ENCODE results near the gene SECISBP2. TPM values are rescaled to one million over a fixed set of nuclear protein-coding genes. Genes with fewer than 3 reads are reported as not detected.

The SECISBP2 gene
- total and polyA plus RNA-seq, 2 experiments from 2014 or later: 77.7 to 86.8 TPM

DNA sequence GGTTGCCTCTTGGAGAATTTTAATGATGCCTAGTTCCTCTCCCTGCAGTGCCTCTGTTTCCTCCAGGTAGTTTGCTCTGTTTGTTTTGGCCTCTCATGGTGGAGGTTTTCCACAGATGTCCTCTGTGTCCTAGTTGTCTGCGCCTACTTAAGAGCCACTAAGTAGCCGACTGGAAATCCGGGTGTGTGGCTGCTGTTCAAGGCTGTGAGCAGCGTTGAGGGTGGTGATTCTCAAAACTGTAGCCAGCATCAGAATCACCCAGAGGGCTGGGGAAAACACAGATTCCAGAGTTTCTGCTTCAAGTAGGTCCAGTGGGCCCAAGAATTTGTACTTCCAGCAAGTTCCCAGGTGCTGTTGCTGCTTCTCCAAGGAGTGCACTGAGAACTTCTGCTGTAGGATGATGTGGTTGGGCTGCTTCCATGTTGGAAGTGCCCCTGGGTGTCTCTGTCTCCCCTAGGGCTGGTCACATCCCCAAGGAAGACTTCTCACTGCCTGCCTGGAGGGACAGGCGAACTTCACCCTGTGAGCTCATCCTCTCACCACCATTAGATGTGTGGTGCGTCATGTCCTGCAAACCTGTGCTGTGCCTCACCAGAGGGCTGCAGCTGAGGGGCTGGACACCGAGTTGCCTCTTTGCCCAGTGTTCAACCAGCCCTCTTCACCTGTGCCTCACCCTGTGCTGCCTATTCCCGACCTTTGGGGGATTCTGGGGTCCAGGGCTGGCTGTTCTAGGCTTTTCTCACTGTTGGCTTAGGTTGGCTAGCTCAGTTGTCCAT, 34.8 kb downstream of the SECISBP2 start:
- H3K27ac Mint-ChIP-seq: no peak overlapping the region
- no peak for ATAC-seq
- H3K27me3 ChIP-seq (ENCODE audit: insufficient read depth): no peaks in the 10 kb centered on the region

More for the DNA sequence above, 34.8 kb downstream of the SECISBP2 start:
- Histone ChIP-seq H3K79me2 (replicated peaks; ENCODE audit: insufficient read depth) (peaks cover 3% of the 10 kb centered on the region; the same call in 1 of the 2 replicates), H3K4me2 (no peak overlapping the region), H2AFZ (no peak overlapping the region), H4K20me1 (replicated peaks; ENCODE audit: insufficient read depth) (peaks cover 16% of the 10 kb centered on the region), H3K9me2 (ENCODE audit: insufficient read depth) (no peaks in the 10 kb centered on the region), H3F3A (replicated peaks; ENCODE audit: low read depth) (no peaks in the 10 kb centered on the region), H3K36me3 (ENCODE audit: insufficient read depth) (peaks cover 52% of the 10 kb centered on the region), H3K4me1 (ENCODE audit: insufficient read depth) (no peaks in the 10 kb centered on the region), H3K27ac (ENCODE audit: low read depth) (no peak overlapping the region), H3K4me3 (no peak overlapping the region)
- Mint-ChIP-seq H3K27me3 (ENCODE audit: insufficient read depth, low read depth, poor library complexity) (no peaks in the 10 kb centered on the region), H3K9me3 (no peaks in the 10 kb centered on the region), H3K4me3 (no peak overlapping the region), H3K4me1 (no peaks in the 10 kb centered on the region), H3K36me3 (ENCODE audit: low read depth) (peaks cover 97% of the 10 kb centered on the region)
- DNase-seq (ENCODE audit: low spot score): no peak
- no peak for TF ChIP-seq ZNF114 (CRISPR knock-in tag; IDR thresholded peaks at IDR 0.05)
- no peak for TF ChIP-seq ZNF331 (CRISPR knock-in tag; IDR thresholded peaks at IDR 0.05; ENCODE audit: low read depth)
- TF ChIP-seq, protein P1, sequence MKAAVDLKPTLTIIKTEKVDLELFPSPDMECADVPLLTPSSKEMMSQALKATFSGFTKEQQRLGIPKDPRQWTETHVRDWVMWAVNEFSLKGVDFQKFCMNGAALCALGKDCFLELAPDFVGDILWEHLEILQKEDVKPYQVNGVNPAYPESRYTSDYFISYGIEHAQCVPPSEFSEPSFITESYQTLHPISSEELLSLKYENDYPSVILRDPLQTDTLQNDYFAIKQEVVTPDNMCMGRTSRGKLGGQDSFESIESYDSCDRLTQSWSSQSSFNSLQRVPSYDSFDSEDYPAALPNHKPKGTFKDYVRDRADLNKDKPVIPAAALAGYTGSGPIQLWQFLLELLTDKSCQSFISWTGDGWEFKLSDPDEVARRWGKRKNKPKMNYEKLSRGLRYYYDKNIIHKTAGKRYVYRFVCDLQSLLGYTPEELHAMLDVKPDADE (IDR thresholded peaks at IDR 0.05): no peak
- no peak for TF ChIP-seq POLR2AphosphoS5 (IDR thresholded peaks at IDR 0.05; ENCODE audit: low read depth)
- no peak for TF ChIP-seq EZH2 (IDR thresholded peaks at IDR 0.05; ENCODE audit: low read depth, unreplicated experiment)
- no peak for TF ChIP-seq STAT1 (IDR thresholded peaks at IDR 0.05; ENCODE audit: unreplicated experiment)
- no peak for TF ChIP-seq EZH2phosphoT487 (IDR thresholded peaks at IDR 0.05; ENCODE audit: unreplicated experiment)
- TF ChIP-seq JUNB (IDR thresholded peaks at IDR 0.05; ENCODE audit: unreplicated experiment): no peak
- TF ChIP-seq NANOG (IDR thresholded peaks at IDR 0.05; ENCODE audit: borderline replicate concordance): no peak
- TF ChIP-seq, protein P2, sequence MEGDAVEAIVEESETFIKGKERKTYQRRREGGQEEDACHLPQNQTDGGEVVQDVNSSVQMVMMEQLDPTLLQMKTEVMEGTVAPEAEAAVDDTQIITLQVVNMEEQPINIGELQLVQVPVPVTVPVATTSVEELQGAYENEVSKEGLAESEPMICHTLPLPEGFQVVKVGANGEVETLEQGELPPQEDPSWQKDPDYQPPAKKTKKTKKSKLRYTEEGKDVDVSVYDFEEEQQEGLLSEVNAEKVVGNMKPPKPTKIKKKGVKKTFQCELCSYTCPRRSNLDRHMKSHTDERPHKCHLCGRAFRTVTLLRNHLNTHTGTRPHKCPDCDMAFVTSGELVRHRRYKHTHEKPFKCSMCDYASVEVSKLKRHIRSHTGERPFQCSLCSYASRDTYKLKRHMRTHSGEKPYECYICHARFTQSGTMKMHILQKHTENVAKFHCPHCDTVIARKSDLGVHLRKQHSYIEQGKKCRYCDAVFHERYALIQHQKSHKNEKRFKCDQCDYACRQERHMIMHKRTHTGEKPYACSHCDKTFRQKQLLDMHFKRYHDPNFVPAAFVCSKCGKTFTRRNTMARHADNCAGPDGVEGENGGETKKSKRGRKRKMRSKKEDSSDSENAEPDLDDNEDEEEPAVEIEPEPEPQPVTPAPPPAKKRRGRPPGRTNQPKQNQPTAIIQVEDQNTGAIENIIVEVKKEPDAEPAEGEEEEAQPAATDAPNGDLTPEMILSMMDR (conservative IDR thresholded peaks at IDR 0.05; ENCODE audit: low read depth in 2 of 2): no peak
- TF ChIP-seq, protein P3, sequence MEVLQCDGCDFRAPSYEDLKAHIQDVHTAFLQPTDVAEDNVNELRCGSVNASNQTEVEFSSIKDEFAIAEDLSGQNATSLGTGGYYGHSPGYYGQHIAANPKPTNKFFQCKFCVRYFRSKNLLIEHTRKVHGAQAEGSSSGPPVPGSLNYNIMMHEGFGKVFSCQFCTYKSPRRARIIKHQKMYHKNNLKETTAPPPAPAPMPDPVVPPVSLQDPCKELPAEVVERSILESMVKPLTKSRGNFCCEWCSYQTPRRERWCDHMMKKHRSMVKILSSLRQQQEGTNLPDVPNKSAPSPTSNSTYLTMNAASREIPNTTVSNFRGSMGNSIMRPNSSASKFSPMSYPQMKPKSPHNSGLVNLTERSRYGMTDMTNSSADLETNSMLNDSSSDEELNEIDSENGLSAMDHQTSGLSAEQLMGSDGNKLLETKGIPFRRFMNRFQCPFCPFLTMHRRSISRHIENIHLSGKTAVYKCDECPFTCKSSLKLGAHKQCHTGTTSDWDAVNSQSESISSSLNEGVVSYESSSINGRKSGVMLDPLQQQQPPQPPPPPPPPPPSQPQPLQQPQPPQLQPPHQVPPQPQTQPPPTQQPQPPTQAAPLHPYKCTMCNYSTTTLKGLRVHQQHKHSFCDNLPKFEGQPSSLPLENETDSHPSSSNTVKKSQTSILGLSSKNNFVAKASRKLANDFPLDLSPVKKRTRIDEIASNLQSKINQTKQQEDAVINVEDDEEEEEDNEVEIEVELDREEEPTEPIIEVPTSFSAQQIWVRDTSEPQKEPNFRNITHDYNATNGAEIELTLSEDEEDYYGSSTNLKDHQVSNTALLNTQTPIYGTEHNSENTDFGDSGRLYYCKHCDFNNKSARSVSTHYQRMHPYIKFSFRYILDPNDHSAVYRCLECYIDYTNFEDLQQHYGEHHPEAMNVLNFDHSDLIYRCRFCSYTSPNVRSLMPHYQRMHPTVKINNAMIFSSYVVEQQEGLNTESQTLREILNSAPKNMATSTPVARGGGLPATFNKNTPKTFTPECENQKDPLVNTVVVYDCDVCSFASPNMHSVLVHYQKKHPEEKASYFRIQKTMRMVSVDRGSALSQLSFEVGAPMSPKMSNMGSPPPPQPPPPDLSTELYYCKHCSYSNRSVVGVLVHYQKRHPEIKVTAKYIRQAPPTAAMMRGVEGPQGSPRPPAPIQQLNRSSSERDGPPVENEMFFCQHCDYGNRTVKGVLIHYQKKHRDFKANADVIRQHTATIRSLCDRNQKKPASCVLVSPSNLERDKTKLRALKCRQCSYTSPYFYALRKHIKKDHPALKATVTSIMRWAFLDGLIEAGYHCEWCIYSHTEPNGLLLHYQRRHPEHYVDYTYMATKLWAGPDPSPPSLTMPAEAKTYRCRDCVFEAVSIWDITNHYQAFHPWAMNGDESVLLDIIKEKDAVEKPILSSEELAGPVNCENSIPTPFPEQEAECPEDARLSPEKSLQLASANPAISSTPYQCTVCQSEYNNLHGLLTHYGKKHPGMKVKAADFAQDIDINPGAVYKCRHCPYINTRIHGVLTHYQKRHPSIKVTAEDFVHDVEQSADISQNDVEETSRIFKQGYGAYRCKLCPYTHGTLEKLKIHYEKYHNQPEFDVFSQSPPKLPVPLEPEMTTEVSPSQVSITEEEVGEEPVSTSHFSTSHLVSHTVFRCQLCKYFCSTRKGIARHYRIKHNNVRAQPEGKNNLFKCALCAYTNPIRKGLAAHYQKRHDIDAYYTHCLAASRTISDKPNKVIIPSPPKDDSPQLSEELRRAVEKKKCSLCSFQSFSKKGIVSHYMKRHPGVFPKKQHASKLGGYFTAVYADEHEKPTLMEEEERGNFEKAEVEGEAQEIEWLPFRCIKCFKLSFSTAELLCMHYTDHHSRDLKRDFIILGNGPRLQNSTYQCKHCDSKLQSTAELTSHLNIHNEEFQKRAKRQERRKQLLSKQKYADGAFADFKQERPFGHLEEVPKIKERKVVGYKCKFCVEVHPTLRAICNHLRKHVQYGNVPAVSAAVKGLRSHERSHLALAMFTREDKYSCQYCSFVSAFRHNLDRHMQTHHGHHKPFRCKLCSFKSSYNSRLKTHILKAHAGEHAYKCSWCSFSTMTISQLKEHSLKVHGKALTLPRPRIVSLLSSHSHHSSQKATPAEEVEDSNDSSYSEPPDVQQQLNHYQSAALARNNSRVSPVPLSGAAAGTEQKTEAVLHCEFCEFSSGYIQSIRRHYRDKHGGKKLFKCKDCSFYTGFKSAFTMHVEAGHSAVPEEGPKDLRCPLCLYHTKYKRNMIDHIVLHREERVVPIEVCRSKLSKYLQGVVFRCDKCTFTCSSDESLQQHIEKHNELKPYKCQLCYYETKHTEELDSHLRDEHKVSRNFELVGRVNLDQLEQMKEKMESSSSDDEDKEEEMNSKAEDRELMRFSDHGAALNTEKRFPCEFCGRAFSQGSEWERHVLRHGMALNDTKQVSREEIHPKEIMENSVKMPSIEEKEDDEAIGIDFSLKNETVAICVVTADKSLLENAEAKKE (CRISPR knock-in tag; IDR thresholded peaks at IDR 0.05): no peak
- TF ChIP-seq CREB1 (CRISPR knock-in tag; IDR thresholded peaks at IDR 0.05; ENCODE audit: low read depth): no peak
- TF ChIP-seq, protein P4, sequence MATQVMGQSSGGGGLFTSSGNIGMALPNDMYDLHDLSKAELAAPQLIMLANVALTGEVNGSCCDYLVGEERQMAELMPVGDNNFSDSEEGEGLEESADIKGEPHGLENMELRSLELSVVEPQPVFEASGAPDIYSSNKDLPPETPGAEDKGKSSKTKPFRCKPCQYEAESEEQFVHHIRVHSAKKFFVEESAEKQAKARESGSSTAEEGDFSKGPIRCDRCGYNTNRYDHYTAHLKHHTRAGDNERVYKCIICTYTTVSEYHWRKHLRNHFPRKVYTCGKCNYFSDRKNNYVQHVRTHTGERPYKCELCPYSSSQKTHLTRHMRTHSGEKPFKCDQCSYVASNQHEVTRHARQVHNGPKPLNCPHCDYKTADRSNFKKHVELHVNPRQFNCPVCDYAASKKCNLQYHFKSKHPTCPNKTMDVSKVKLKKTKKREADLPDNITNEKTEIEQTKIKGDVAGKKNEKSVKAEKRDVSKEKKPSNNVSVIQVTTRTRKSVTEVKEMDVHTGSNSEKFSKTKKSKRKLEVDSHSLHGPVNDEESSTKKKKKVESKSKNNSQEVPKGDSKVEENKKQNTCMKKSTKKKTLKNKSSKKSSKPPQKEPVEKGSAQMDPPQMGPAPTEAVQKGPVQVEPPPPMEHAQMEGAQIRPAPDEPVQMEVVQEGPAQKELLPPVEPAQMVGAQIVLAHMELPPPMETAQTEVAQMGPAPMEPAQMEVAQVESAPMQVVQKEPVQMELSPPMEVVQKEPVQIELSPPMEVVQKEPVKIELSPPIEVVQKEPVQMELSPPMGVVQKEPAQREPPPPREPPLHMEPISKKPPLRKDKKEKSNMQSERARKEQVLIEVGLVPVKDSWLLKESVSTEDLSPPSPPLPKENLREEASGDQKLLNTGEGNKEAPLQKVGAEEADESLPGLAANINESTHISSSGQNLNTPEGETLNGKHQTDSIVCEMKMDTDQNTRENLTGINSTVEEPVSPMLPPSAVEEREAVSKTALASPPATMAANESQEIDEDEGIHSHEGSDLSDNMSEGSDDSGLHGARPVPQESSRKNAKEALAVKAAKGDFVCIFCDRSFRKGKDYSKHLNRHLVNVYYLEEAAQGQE (IDR thresholded peaks at IDR 0.05; ENCODE audit: unreplicated experiment): no peak

All from GM23338 (cell line).